ENCODE results near the gene GLIS1. TPM values are rescaled to one million over a fixed set of nuclear protein-coding genes. Genes with fewer than 3 reads are reported as not detected.

The GLIS1 gene
- total RNA-seq, 1 donor from 2014 or later, result 0.69 TPM

DNA sequence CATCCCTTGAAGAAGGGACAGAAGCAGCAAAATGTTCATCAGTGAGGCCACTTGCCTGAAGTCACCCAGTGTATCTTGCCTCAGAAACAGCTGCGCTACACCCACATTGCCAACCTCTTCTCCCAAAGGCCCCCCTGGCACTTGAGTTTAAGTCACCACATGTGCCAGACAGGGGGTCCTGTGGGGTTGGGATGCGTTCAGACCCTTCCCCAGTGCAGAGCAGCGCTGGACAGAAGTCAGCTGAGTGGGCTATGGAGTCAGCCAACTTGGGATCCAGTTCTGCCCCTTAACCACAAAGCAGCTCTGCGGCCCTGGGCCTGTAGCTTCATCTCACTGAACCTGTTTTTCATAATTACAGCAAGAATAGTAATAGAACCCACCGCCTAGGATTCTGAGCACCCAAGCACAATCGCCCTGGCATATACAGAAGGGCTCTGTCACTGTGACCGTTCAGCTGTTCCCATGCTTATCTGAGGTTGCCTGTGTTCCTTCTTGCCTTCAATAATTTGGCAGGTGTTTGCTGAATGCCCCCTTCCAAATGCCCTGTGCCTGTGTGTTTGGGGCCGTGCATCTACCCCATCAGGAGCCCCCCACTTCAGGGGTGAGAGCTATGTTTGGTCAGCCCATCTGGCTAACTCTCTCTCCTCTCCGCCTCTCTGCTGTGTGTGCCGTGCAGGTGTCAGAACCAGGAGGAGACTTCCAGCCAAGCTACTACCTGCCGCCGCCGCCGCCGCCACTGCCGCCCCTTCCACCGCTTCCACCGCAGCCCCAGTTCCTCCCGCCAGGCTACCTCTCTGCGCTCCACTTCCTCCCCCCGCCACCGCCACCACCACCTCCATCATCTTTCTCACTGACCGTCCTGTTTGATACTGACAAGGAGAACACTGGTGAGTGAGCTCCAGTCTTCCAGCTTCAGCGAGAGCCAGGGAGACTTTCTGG, 274.7 kb downstream of the GLIS1 start:
- DNase-seq, result no peak

DNA sequence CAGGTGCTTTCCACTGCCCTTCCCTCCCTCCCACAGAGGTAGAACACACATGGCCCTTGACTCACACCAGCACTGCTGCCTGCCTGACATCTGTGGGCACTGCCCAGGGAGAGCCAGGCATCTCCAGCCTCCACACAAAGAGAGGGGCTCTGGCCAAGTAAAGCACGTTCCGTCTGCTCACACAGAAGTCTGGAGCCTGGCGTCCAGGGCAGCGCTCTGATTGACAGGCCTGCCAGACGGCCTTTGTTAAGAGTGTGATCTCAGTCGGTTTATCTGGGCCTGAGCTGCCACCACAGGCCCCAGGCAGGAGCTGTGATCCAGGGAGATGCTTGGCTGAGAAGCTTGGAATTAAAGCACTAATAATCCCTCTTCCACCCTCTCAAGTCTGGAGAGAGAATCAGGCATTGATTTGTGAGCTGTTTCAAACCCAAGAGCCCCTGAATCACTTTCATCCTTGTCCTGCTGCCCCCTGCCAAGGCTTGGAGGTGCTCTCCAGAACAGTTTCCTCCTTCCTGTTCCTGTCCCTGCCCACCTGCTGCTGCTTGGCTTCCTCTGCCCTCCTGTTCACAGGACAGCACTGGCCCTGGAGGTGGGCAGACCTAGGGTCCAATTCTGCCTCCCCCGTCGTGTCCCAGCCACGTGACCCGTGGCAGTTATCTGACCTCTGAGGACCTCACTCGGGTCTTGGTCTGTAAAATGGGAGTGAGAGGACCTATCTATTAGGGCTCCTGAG, 276.0 kb downstream of the GLIS1 start:
- DNase-seq, result no peak

DNA sequence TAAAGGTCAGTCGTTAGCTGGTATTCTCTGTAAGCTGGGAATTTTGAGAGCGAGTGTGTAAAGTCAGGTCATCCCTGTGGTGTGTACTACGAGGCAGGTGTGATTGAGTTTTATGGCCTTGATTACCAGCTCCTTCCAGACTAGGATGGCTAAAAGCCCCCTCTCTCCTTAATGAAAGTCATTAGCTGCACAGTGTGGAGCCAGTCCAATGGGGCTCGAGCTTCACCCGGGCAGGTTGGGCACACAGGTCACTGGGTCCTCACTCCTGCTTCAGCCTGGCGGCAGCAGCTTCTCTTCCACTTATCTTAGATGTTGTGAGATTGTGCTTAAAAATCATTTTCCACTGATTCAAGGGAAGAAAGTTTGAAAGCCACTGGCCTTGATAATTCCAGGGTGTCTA, 276.8 kb downstream of the GLIS1 start:
- DNase-seq, result no peak

DNA sequence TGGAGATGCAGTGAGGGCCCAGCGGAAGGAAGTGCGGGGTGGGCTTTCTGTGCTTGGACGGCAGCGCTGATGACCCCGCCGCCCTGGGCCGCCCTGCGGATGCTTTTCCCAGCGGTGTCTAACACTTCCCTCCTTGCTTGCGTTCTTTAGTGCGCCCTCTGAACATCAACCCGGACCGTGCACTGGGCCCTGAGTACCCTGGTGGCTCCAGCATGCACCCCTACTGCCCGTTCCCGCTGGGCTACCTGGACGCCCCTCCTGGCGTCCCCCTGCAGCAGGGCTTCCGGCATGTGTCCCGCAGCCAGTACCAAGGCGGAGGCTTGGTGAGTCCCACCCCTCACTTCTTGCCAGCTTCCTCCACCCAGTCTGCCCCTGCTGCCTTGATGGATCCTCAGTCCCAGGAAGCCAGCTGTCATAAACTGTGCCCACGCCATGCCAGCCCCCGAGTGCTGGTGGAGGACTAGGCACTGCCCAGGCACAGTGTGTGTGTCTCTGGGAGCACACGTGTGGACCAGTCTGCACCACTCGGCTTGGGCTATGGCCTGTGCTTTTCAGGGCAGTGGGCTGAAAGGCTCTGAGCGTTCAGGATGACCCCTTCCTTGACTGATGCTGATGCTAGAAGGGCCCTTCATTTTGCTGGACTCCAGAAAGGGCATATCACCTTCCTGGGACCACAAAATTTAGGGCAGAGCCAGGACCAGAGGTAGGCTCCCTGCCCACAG, 277.5 kb downstream of the GLIS1 start:
- no peak for DNase-seq

DNA sequence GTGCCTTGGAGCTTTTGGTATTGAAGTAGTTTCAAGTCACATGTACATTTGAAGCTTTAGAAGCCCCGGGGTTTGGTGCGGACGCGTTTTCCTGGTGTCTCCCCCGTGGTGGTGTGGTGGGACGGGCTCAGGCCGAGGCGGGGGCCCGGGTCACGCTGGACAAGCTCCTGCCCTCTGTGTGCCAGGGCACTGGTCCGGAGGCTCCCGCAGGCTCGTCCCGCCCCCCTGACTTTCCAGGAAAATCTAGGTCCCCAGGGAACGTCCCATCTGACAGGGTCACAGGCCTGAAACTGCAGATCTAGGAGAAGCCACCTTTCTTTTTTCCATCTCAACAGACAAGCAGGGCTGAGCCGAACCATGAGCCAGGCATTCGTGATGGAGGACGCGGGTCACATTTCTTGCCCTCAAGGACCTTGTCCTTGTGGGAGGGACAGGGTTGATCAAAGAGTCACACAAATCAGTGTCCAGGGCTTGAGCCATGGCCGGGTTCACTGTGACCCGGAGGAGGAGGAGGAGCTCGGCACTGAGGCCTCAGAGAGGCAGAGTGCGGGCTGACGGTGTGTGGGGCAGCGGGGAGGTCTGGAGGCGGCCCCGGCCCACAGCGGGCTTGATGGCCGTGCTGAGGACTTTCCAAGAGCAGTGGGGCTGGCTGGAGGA, 278.2 kb downstream of the GLIS1 start:
- no peak for DNase-seq

DNA sequence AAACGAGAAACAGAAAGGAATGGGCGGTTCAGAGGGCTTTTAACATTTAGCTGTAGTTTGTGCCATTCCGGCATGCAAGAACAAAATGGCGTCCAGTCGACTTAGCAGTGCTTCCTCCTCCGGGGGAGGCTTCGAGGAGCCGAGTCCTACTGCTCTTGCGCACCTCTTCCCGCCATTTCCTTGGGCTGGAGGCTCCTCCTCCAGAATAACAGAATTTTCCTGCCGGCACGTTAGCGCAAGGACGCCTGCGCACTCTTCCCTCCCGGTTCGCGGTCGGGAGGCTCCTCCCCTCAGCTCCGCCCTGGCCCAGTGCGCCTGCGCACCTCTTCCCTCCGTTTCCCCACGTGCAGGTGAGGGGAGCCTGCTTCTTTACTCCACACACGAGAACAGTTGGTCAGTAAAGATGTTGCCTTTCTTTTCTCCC, 278.7 kb downstream of the GLIS1 start:
- DNase-seq, result no peak

DNA sequence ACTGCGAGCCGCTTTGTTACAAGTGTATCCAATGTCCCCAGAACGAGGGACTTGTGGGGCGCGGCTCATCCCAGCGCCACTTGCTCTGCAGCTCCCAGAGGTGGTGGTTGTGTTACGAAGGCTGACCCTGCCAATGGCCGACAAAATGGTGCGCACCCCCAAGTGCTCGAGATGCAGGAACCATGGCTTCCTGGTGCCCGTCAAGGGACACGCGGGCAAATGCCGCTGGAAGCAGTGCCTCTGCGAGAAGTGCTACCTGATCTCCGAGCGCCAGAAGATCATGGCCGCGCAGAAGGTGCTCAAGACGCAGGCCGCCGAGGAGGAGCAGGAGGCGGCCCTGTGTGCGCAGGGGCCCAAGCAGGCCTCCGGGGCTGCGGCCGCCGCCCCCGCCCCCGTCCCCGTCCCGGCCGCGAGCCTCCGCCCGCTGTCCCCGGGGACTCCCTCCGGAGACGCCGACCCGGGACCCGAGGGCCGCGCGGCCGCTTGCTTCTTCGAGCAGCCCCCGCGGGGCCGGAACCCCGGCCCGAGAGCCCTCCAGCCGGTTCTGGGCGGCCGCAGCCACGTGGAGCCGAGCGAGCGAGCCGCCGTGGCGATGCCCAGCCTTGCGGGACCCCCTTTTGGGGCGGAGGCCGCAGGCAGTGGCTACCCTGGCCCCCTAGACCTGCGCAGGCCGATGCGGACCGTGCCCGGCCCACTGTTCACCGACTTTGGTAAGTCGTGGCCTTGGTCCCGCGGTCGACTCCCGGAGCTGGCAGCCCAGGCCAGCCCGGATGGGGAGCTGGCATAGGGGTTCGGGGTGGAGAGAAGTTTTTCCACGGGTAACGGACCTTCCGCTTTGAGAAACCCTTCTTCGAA, 279.4 kb downstream of the GLIS1 start, which contains the start of gene DMRTB1:
TSS of gene DMRTB1 (plus strand) at position 79 of the 855 bp plus-strand sequence. CDS start at position 134, 55 bp downstream.
- no peak for DNase-seq

DNA sequence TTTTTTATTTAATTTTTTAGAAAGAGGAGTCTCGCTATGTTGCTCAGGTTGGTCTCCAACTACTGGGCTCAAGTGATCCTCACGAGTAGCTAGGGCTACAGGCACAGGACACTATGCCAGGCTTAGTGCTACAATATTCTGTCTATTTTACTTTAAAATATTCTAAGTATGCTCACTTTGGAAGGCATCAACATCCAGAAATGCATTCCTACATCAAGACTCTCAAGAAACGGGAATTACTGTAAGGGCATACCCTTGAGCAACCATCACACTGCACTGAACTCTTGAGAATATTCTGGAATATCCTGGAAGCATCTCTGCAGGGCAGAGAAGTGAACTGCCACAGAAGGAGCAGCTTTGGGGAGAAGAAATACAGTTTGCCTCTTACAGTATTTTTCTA, 280.3 kb downstream of the GLIS1 start:
- DNase-seq, result no peak

Small RNA genes lying within 50 kb of the gene (small RNA-seq; reads per million reads assigned to genes)
- gene RF00418 (ENCODE audit: low replicate concordance) (not detected), gene RNU7-95P (ENCODE audit: low replicate concordance) (not detected)

Other genes starting within 250 kb of the GLIS1 start
- gene NDC1, start 99.1 kb upstream of the GLIS1 start, total RNA-seq, result 17.4 TPM
- gene YIPF1, start 150.6 kb upstream of the GLIS1 start, total RNA-seq, result 16.0 TPM
- gene DIO1, start 155.0 kb upstream of the GLIS1 start, total RNA-seq, result not detected
- gene IFT25, start 206.5 kb upstream of the GLIS1 start, total RNA-seq, result 32.4 TPM
- 22.9 TPM for gene LRRC42, start 207.2 kb upstream of the GLIS1 start, total RNA-seq